Lower lobe of right lung (tissue), 2 donors: ENCODE data around the gene EEPD1. TPM values are rescaled to one million over a fixed set of nuclear protein-coding genes. Genes with fewer than 3 reads are reported as not detected.
A peak's percentile ranks its signal among the peaks of the same experiment; 100 is the strongest.

Source experiments
- ATAC-seq, 2 donors: fragments of 200-7000 bp; cut with Tn5 transposase; one replicate each; pipeline ENCODE4 v1.9.1; 2020 to 2022; ENCODE audit warnings: mild to moderate bottlenecking in 2 of 2, moderate library complexity in 2 of 2
- DNase-seq: peaks from one replicate; pipeline ENCODE4 v3.0.0-alpha.2; 2020
- H3K27ac ChIP-seq: fragments of 200-600 bp; one replicate; pipeline ENCODE4 v1.8.0; 2022
- H3K27me3 ChIP-seq: fragments of 200-600 bp; one replicate; pipeline ENCODE4 v1.8.0; 2022; ENCODE audit warnings: low read depth
- H3K36me3 ChIP-seq: fragments of 200-600 bp; one replicate; pipeline ENCODE4 v1.8.0; 2022; ENCODE audit warnings: mild to moderate bottlenecking
- H3K4me1 ChIP-seq: fragments of 200-600 bp; one replicate; pipeline ENCODE4 v1.8.0; 2022
- H3K4me3 ChIP-seq: fragments of 200-600 bp; one replicate; pipeline ENCODE4 v1.8.0; 2022; ENCODE audit warnings: mild to moderate bottlenecking
- H3K9me3 ChIP-seq: fragments of 200-600 bp; one replicate; pipeline ENCODE4 v1.8.0; 2022
- intact Hi-C: fragments of 100-400 bp; cut with DNase I; formaldehyde crosslinking; loops from one replicate; pipeline ENCODE4 v1.11.0; 2022
- total RNA-seq: library from RNA; stranded (reverse); fragmentation: NEBNext Ultra II Directional; extraction: Animal tissue kit (Norgen Biotek cat#: 25700); gene quantifications from one replicate; pipeline ENCODE4 v1.2.1, GENCODE V29; 2021
- TF ChIP-seq, protein P1 (sequence below): fragments of 200-600 bp; IDR thresholded peaks from one replicate; pipeline ENCODE4 v1.8.0; 2022; ENCODE audit warnings: antibody characterized with exemption, mild to moderate bottlenecking
- donor health status: DM: no; HTN: yes; CAD: no; lungs with severe emphysema.

The EEPD1 gene
- total RNA-seq, 1 donor from 2014 or later: 7.9 TPM

DNA sequence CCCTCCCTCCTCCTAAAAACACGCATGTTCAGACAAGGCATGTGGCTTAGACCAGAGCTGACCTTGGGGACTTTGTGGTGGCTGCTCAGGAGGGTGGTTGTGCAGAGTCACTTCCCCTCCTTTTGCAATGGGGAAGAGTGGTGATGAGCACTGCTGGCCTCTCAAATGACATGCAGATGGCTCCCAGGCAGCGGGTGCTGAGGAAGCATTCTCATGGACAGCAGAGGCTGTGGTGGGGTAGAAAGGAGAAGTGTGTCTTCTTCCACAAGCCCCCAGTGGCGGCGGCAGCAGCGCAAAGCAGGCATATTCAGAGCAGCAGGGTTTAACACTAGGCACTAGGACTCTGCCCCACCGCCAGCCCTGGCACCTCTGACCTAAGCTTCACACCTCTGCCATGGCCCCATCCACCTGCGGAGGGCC is 130.7 kb downstream of the EEPD1 start:
- H3K27ac ChIP-seq: peak overlapping the region; percentile 46
- H3K36me3 ChIP-seq: no peaks in the 10 kb centered on the region
- TF ChIP-seq, protein P1, sequence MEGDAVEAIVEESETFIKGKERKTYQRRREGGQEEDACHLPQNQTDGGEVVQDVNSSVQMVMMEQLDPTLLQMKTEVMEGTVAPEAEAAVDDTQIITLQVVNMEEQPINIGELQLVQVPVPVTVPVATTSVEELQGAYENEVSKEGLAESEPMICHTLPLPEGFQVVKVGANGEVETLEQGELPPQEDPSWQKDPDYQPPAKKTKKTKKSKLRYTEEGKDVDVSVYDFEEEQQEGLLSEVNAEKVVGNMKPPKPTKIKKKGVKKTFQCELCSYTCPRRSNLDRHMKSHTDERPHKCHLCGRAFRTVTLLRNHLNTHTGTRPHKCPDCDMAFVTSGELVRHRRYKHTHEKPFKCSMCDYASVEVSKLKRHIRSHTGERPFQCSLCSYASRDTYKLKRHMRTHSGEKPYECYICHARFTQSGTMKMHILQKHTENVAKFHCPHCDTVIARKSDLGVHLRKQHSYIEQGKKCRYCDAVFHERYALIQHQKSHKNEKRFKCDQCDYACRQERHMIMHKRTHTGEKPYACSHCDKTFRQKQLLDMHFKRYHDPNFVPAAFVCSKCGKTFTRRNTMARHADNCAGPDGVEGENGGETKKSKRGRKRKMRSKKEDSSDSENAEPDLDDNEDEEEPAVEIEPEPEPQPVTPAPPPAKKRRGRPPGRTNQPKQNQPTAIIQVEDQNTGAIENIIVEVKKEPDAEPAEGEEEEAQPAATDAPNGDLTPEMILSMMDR: no peak
- intact Hi-C loops: no loop called here
- DNase-seq (peak; percentile 90), ATAC-seq (peak; percentile 75 to 91)
- no peak overlapping the region for H3K4me3 ChIP-seq
- no peaks in the 10 kb centered on the region for H3K9me3 ChIP-seq
- no peaks in the 10 kb centered on the region for H3K27me3 ChIP-seq
- H3K4me1 ChIP-seq: peaks cover 56% of the 10 kb centered on the region

GRCh38 chr7:36284456-36285090 is 131.5 kb downstream of the EEPD1 start:
- TF ChIP-seq, protein P1: no peak
- H3K4me1 ChIP-seq: peaks cover 56% of the 10 kb centered on the region
- ATAC-seq (no peak), DNase-seq (no peak)
- no peaks in the 10 kb centered on the region for H3K36me3 ChIP-seq
- no peaks in the 10 kb centered on the region for H3K9me3 ChIP-seq
- H3K4me3 ChIP-seq: no peak overlapping the region
- intact Hi-C loops: no loop called here
- no peaks in the 10 kb centered on the region for H3K27me3 ChIP-seq
- H3K27ac ChIP-seq: no peak overlapping the region

DNA sequence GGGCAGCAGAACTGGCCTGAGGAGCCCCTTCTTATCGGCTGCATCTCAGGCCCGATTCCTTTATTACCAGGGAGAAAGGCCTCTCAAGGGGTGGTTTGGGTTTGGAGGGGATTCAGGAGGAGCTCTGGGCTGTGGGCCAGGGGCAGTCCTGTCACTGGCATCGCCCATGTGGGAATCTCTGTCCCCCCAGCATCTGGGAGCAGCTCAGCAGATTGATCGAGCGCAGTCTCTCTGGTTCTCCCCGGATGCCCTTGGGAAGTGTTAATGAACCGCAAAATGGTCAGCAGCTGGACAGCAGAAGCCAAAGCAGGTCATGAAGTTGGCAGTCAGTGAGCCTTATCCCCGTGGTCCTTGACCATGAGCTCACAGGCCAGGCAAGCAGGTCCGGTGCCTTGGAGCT is 132.2 kb downstream of the EEPD1 start:
- H3K4me3 ChIP-seq: no peak overlapping the region
- ATAC-seq (no peak), DNase-seq (no peak)
- H3K27ac ChIP-seq: no peak overlapping the region
- no peaks in the 10 kb centered on the region for H3K27me3 ChIP-seq
- TF ChIP-seq, protein P1: no peak
- H3K4me1 ChIP-seq: peaks cover 52% of the 10 kb centered on the region
- no peaks in the 10 kb centered on the region for H3K36me3 ChIP-seq
- H3K9me3 ChIP-seq: no peaks in the 10 kb centered on the region
- intact Hi-C loops: no loop called here

DNA sequence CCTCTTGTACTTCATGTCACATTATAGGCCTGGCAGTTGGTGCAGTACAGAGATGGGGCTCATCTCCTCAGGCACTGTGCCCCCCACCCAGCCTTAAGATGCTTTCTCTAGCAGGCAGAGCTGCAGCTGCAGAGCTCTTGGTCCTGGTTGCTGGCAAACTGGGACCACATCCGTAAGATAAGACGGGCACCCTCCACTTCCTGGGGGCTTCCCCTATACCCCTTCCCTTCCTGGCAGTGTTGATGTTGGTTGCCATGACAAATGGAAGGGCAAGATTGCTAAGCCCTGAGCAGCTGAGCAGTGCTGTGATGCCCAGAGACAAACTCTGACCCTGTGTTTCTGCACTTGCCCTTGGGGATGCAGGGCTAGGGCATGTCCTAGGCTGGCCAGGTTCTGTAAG is 133.2 kb downstream of the EEPD1 start:
- H3K9me3 ChIP-seq: no peaks in the 10 kb centered on the region
- H3K4me3 ChIP-seq: no peak overlapping the region
- H3K27ac ChIP-seq: peak overlapping the region; percentile 46
- DNase-seq (no peak), ATAC-seq (no peak)
- no peaks in the 10 kb centered on the region for H3K36me3 ChIP-seq
- H3K27me3 ChIP-seq: no peaks in the 10 kb centered on the region
- H3K4me1 ChIP-seq: peaks cover 47% of the 10 kb centered on the region
- TF ChIP-seq, protein P1: no peak
- intact Hi-C loops: no loop called here

GRCh38 chr7:36286688-36287087 is 133.6 kb downstream of the EEPD1 start:
- H3K4me1 ChIP-seq: peaks cover 47% of the 10 kb centered on the region
- peak overlapping the region; percentile 46 for H3K27ac ChIP-seq
- DNase-seq (no peak), ATAC-seq (no peak)
- H3K9me3 ChIP-seq: no peaks in the 10 kb centered on the region
- TF ChIP-seq, protein P1: no peak
- H3K36me3 ChIP-seq: no peaks in the 10 kb centered on the region
- intact Hi-C loops: no loop called here
- no peak overlapping the region for H3K4me3 ChIP-seq
- no peaks in the 10 kb centered on the region for H3K27me3 ChIP-seq
